ENCODE data around the gene NDUFAF5. TPM values are rescaled to one million over a fixed set of nuclear protein-coding genes. Genes with fewer than 3 reads are reported as not detected.

Gene NDUFAF5
- polyA plus RNA-seq, 3 donors: 5.9 to 15.2 (median 7.8) TPM

- Mint-ChIP-seq H3K9me3 (peaks cover 0 to 7% (median 3%) of the 10 kb centered on the region in 7 donors), H3K4me3 (no peak overlapping the region), H3K36me3 (peaks cover 55 to 73% of the 10 kb centered on the region in 2 donors), H3K4me1 (no peaks in the 10 kb centered on the region), H3K27me3 (ENCODE audit: low read depth in 3 of 3) (no peaks in the 10 kb centered on the region), H3K27ac (no peak overlapping the region)
- H3K27me3 ChIP-seq (ENCODE audit: control insufficient read depth in 2 of 2, insufficient read depth in 2 of 2, low read length in 2 of 2): no peaks in the 10 kb centered on the region
- TF ChIP-seq CTCF (IDR thresholded peaks at IDR 0.05): no peak
- intact Hi-C loops (cut with micrococcal nuclease): no loop called here
- no peak overlapping the region for H3K4me3 ChIP-seq (replicated peaks in 1 of 3; ENCODE audit: low read depth in 2 of 3, low read length in 3 of 3)
- H3K27ac ChIP-seq (ENCODE audit: low read depth in 1 of 2, low read length in 2 of 2): no peak overlapping the region
- no peaks in the 10 kb centered on the region for H3K9me3 ChIP-seq (replicated peaks in 1 of 2; ENCODE audit: control insufficient read depth in 1 of 2, insufficient read depth in 1 of 2, low read length in 2 of 2)
- no peaks in the 10 kb centered on the region for H3K4me1 ChIP-seq (ENCODE audit: control insufficient read depth in 1 of 2, insufficient read depth in 2 of 2, low read length in 2 of 2)
- H3K36me3 ChIP-seq (replicated peaks in 1 of 2; ENCODE audit: control insufficient read depth in 1 of 2, insufficient read depth in 2 of 2, low read length in 2 of 2): peaks cover 79 to 85% of the 10 kb centered on the region in 2 donors
- no peak overlapping the region for H3K4me2 ChIP-seq (replicated peaks; ENCODE audit: extremely low read depth, low read length, poor library complexity, severe bottlenecking)
- no peaks in the 10 kb centered on the region for H3K79me2 ChIP-seq (ENCODE audit: insufficient read depth, low read length)
- H3K9ac ChIP-seq (ENCODE audit: insufficient read depth, low read length, poor library complexity, severe bottlenecking): no peak overlapping the region
- no peak overlapping the region for H2AFZ ChIP-seq (ENCODE audit: insufficient read depth, low read depth, low read length, poor library complexity, severe bottlenecking)
- no peaks in the 10 kb centered on the region for H4K20me1 ChIP-seq (ENCODE audit: insufficient read depth, low read length)
- no peak for DNase-seq
These were observed 19.5 kb upstream of the NDUFAF5 start for GRCh38 chr20:13765299-13765698.

- Histone ChIP-seq H3K4me2 (replicated peaks; ENCODE audit: extremely low read depth, low read length, poor library complexity, severe bottlenecking) (no peak overlapping the region), H3K79me2 (ENCODE audit: insufficient read depth, low read length) (no peaks in the 10 kb centered on the region), H2AFZ (ENCODE audit: insufficient read depth, low read depth, low read length, poor library complexity, severe bottlenecking) (no peak overlapping the region), H4K20me1 (ENCODE audit: insufficient read depth, low read length) (no peaks in the 10 kb centered on the region), H3K36me3 (replicated peaks in 1 of 2; ENCODE audit: control insufficient read depth in 1 of 2, insufficient read depth in 2 of 2, low read length in 2 of 2) (peaks cover 85 to 92% of the 10 kb centered on the region in 2 donors), H3K4me1 (ENCODE audit: control insufficient read depth in 1 of 2, insufficient read depth in 2 of 2, low read length in 2 of 2) (no peaks in the 10 kb centered on the region), H3K9ac (ENCODE audit: insufficient read depth, low read length, poor library complexity, severe bottlenecking) (no peak overlapping the region), H3K27me3 (ENCODE audit: control insufficient read depth in 2 of 2, insufficient read depth in 2 of 2, low read length in 2 of 2) (no peaks in the 10 kb centered on the region), H3K27ac (ENCODE audit: low read depth in 1 of 2, low read length in 2 of 2) (no peak overlapping the region), H3K9me3 (replicated peaks in 1 of 2; ENCODE audit: control insufficient read depth in 1 of 2, insufficient read depth in 1 of 2, low read length in 2 of 2) (no peaks in the 10 kb centered on the region), H3K4me3 (replicated peaks in 1 of 3; ENCODE audit: low read depth in 2 of 3, low read length in 3 of 3) (no peak overlapping the region)
- no peak overlapping the region for H3K27ac Mint-ChIP-seq
- no peak overlapping the region for H3K4me3 Mint-ChIP-seq
- no peak for DNase-seq
- whole genome bisulfite sequencing (ENCODE audit: insufficient coverage): no CpG with 5 or more reads among the region's 1 CpG
- no peaks in the 10 kb centered on the region for H3K27me3 Mint-ChIP-seq (ENCODE audit: low read depth in 3 of 3)
- H3K4me1 Mint-ChIP-seq: no peaks in the 10 kb centered on the region
- H3K9me3 Mint-ChIP-seq: peaks cover 0 to 7% (median 3%) of the 10 kb centered on the region in 7 donors
- intact Hi-C loops (cut with micrococcal nuclease): no loop called here
- peaks cover 56 to 75% of the 10 kb centered on the region in 2 donors for H3K36me3 Mint-ChIP-seq
- TF ChIP-seq CTCF (IDR thresholded peaks at IDR 0.05): no peak
These were observed 18.9 kb upstream of the NDUFAF5 start for GRCh38 chr20:13765868-13766416.
